GM12891 (cell line): ENCODE data around the gene ESRRG.

Experiments used
- POLR2A ChIP-seq: IDR thresholded peaks from 2 replicates; pipeline ENCODE4 v1.6.1; 2011; ENCODE audit warnings: low read depth, low read length, control low read depth
- SPI1 ChIP-seq: IDR thresholded peaks from 2 replicates; pipeline ENCODE4 v1.6.1; 2011; ENCODE audit warnings: low read depth, low read length, control low read depth

DNA sequence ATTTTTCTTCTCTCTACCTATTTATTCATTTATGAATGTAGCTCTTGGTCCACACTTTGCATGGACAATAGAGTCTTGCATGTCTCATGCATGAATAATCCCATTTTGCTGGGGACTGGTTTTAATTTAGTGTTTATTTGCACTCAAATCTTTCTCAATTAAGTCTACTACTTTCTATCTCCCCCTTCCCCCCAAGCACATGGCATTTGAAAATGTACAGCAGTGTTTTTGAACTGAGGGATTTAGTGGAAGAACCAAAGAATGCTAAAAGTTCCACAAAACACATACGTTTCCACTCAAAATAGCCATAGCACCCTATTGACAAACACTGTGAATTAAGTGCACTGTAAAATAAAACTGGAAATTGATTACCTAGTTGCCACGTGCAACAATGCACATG is 180.5 kb downstream of the ESRRG start:
- TF ChIP-seq POLR2A (no peak), SPI1 (no peak)
